Adrenal gland (tissue), 5 donors: ENCODE results near the gene NFIC.

ENCODE experiments used
- POLR2A ChIP-seq, 2 donors: fragments of 450-650 bp; IDR thresholded peaks; one replicate each; pipeline ENCODE4 v1.6.1; 2017; ENCODE audit warnings: antibody characterized with exemption in 2 of 2, mild to moderate bottlenecking in 2 of 2, moderate library complexity in 1 of 2
- TF ChIP-seq, protein P1 (sequence below), 6 experiments: fragments of 450-650 bp in 4 of 6; fragments of 200-600 bp in 2 of 6; sonication (generic) in 1 of 6; IDR thresholded peaks; 1 replicate in 5 of 6; 2 replicates in 1 of 6; pipeline versions ENCODE4 v1.5.1 to v1.8.0; 2016 to 2021; ENCODE audit warnings: antibody characterized with exemption in 6 of 6, mild to moderate bottlenecking in 2 of 6, moderate library complexity in 1 of 6
- donor health status: DM: no; HTN: no; CAD: no.

DNA sequence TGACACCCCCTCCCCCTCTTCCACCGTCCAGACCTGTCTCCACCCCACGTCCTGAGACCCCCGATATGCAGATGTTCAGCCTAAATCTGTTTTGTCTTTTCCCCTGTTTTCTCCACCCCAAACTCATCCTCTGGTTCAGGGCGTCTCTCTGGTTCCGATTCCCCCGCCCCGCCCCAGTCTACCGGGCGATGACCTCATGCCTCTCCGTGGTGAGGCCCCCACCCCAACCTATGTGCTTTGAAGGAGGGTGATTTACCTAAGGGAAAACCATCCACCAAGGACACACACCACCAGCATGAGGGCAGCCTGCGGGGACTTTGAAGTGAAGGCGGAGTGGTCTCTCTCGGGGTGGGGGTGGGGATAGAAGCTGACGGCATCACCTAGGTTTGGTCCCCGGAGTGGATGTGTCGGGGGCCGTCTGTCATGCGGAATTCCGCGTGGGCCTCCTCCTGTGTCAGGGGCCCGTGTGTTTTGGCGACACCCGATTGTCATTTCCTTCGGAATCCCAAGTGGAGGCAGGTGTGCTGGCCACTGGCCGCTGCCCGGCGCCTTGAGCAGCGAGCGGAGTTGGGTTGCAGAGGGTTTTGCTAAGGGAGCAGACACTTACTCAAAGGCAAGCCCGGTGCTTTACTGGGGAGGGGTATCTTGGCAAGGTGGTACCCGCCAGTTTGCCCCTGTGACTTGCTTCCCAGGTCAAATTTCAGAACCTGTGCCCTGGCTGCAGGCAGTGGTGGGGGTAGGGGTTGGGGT, 141.2 kb downstream of the NFIC start:
- TF ChIP-seq, protein P1, sequence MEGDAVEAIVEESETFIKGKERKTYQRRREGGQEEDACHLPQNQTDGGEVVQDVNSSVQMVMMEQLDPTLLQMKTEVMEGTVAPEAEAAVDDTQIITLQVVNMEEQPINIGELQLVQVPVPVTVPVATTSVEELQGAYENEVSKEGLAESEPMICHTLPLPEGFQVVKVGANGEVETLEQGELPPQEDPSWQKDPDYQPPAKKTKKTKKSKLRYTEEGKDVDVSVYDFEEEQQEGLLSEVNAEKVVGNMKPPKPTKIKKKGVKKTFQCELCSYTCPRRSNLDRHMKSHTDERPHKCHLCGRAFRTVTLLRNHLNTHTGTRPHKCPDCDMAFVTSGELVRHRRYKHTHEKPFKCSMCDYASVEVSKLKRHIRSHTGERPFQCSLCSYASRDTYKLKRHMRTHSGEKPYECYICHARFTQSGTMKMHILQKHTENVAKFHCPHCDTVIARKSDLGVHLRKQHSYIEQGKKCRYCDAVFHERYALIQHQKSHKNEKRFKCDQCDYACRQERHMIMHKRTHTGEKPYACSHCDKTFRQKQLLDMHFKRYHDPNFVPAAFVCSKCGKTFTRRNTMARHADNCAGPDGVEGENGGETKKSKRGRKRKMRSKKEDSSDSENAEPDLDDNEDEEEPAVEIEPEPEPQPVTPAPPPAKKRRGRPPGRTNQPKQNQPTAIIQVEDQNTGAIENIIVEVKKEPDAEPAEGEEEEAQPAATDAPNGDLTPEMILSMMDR (IDR thresholded peaks at IDR 0.05), result no peak
- no peak for TF ChIP-seq POLR2A (IDR thresholded peaks at IDR 0.05)
